Measurements from ENCODE around the gene ETV5.

The ETV5 gene

DNA sequence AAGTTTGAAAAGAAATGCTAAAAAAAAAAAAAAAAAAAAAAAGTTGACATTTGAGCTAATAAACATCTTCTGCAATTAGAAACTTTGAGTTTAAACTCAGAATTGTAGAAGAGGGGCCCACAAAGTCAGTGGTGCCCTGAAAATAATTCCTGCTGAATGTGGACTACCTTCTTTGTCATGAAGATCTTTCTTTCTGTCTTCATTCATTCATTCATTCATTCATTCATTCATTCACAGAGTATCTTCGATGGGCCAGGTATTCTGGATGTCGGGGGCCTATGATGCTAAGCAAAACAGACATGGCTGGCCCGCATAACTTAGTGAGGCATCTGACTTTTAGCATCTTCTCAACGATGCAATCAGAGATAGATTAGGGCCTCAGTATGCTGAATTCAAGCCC, 24.6 kb downstream of the ETV5 start:
- Histone ChIP-seq H2AFZ (ENCODE audit: low read depth, low read length) (no peak overlapping the region), H2AK5ac (ENCODE audit: low read length, severe bottlenecking) (no peak overlapping the region), H3K4me3 (ENCODE audit: insufficient read depth in 1 of 2, low read depth in 1 of 2, low read length in 2 of 2) (no peak overlapping the region), H3K27me3 (ENCODE audit: control insufficient read depth in 1 of 2, insufficient read depth in 1 of 2, low read length in 2 of 2) (no peaks in the 10 kb centered on the region), H3K79me1 (replicated peaks; ENCODE audit: low read length, poor library complexity, severe bottlenecking) (peaks cover 43% of the 10 kb centered on the region), H3K9ac (ENCODE audit: low read length) (no peak overlapping the region), H3K36me3 (ENCODE audit: control insufficient read depth in 1 of 2, insufficient read depth in 2 of 2, low read depth in 1 of 2, low read length in 2 of 2) (peaks cover 14 to 87% of the 10 kb centered on the region in 2 experiments), H3K4me2 (ENCODE audit: low read length, poor library complexity, severe bottlenecking) (no peak overlapping the region), H3K14ac (ENCODE audit: low read length in 2 of 2) (no peak overlapping the region), H2BK15ac (ENCODE audit: low read depth, poor library complexity, severe bottlenecking) (no peak overlapping the region), H3K23ac (ENCODE audit: low read length in 2 of 2) (no peak overlapping the region), H3K9me3 (ENCODE audit: control insufficient read depth, low read length) (no peaks in the 10 kb centered on the region), H3K4me1 (ENCODE audit: control insufficient read depth, insufficient read depth, low read depth, low read length) (no peaks in the 10 kb centered on the region), H4K8ac (ENCODE audit: low read length) (no peak overlapping the region), H3K18ac (ENCODE audit: low read depth in 1 of 2, low read length in 2 of 2) (no peak overlapping the region), H2BK5ac (ENCODE audit: low read depth, low read length, poor library complexity, severe bottlenecking) (no peak overlapping the region), H3K4ac (ENCODE audit: low read depth in 1 of 2, low read length in 2 of 2) (no peak overlapping the region), H2BK120ac (ENCODE audit: low read depth, low read length) (no peak overlapping the region), H4K91ac (ENCODE audit: low read length) (no peak overlapping the region), H2BK12ac (ENCODE audit: low read length in 2 of 2) (no peak overlapping the region), H3K27ac (ENCODE audit: low read length, poor library complexity, severe bottlenecking) (no peak overlapping the region)
- DNase-seq = no peak
- WGBS = 95% methylated on average over 3 of the region's 4 CpGs

DNA sequence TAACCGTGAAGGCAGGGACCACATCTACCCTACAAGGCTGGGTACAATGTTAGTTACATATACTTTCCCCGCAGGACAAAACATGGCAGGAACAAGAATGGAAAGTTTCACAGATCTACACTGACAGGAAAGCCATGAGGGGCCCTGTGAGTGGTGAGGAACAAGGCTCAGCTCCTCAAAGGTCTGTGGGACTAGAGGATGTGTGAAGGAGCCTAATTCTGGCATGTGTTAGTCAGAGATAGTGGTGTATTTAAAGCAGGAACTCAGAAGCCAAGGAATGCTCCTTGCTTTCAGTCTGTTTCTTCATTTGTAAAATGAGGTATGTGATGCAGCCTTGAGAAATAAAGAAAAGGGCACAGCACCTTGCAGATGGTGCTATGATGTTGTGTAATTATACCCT, 25.1 kb downstream of the ETV5 start:
- Histone ChIP-seq H3K23ac (ENCODE audit: low read length in 2 of 2) (no peak overlapping the region), H3K4me1 (ENCODE audit: control insufficient read depth, insufficient read depth, low read depth, low read length) (no peaks in the 10 kb centered on the region), H3K36me3 (ENCODE audit: control insufficient read depth in 1 of 2, insufficient read depth in 2 of 2, low read depth in 1 of 2, low read length in 2 of 2) (peaks cover 16 to 88% of the 10 kb centered on the region in 2 experiments), H2BK15ac (ENCODE audit: low read depth, poor library complexity, severe bottlenecking) (no peak overlapping the region), H3K4me3 (ENCODE audit: insufficient read depth in 1 of 2, low read depth in 1 of 2, low read length in 2 of 2) (no peak overlapping the region), H4K91ac (ENCODE audit: low read length) (no peak overlapping the region), H3K9me3 (ENCODE audit: control insufficient read depth, low read length) (no peaks in the 10 kb centered on the region), H3K79me1 (replicated peaks; ENCODE audit: low read length, poor library complexity, severe bottlenecking) (peaks cover 45% of the 10 kb centered on the region), H3K4ac (ENCODE audit: low read depth in 1 of 2, low read length in 2 of 2) (no peak overlapping the region), H2BK12ac (ENCODE audit: low read length in 2 of 2) (no peak overlapping the region), H2BK5ac (ENCODE audit: low read depth, low read length, poor library complexity, severe bottlenecking) (no peak overlapping the region), H3K14ac (ENCODE audit: low read length in 2 of 2) (no peak overlapping the region), H3K27me3 (ENCODE audit: control insufficient read depth in 1 of 2, insufficient read depth in 1 of 2, low read length in 2 of 2) (no peaks in the 10 kb centered on the region), H4K8ac (ENCODE audit: low read length) (no peak overlapping the region), H2AK5ac (ENCODE audit: low read length, severe bottlenecking) (no peak overlapping the region), H3K27ac (ENCODE audit: low read length, poor library complexity, severe bottlenecking) (no peak overlapping the region), H3K18ac (ENCODE audit: low read depth in 1 of 2, low read length in 2 of 2) (no peak overlapping the region), H2AFZ (ENCODE audit: low read depth, low read length) (no peak overlapping the region), H3K4me2 (ENCODE audit: low read length, poor library complexity, severe bottlenecking) (no peak overlapping the region), H2BK120ac (ENCODE audit: low read depth, low read length) (no peak overlapping the region), H3K9ac (ENCODE audit: low read length) (no peak overlapping the region)
- DNase-seq = no peak
- 72% methylated on average over 2 of the region's 2 CpGs for WGBS

DNA sequence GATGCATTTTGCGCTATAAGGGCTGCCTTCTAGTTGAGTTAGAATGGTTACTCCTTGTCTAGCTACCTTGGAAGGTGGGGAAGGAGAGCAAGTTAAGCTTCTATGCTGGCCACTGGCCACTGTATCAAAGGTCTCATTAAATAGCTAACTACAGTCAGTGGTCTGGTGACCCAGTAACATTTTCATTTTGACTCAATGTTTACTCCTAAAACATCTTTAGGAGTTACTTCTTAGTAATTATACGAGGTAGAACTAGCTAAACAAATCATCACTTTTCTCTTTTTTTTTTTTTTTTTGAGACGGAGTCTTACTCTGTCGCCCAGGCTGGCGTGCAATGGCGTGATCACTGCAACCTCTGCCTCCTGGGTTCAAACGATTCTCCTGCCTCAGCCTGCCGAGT, 26.7 kb downstream of the ETV5 start:
- H3K4ac ChIP-seq (ENCODE audit: low read depth in 1 of 2, low read length in 2 of 2) = no peak overlapping the region
- H3K79me1 ChIP-seq (replicated peaks; ENCODE audit: low read length, poor library complexity, severe bottlenecking) = peaks cover 49% of the 10 kb centered on the region
- no peak overlapping the region for H2AFZ ChIP-seq (ENCODE audit: low read depth, low read length)
- no peak overlapping the region for H3K27ac ChIP-seq (ENCODE audit: low read length, poor library complexity, severe bottlenecking)
- no peak overlapping the region for H2BK120ac ChIP-seq (ENCODE audit: low read depth, low read length)
- no peak overlapping the region for H2BK12ac ChIP-seq (ENCODE audit: low read length in 2 of 2)
- no peak overlapping the region for H3K23ac ChIP-seq (ENCODE audit: low read length in 2 of 2)
- H3K36me3 ChIP-seq (ENCODE audit: control insufficient read depth in 1 of 2, insufficient read depth in 2 of 2, low read depth in 1 of 2, low read length in 2 of 2) = peaks cover 17 to 89% of the 10 kb centered on the region in 2 experiments
- H4K8ac ChIP-seq (ENCODE audit: low read length) = no peak overlapping the region
- H2BK15ac ChIP-seq (ENCODE audit: low read depth, poor library complexity, severe bottlenecking) = no peak overlapping the region
- no peak overlapping the region for H3K14ac ChIP-seq (ENCODE audit: low read length in 2 of 2)
- H3K4me1 ChIP-seq (ENCODE audit: control insufficient read depth, insufficient read depth, low read depth, low read length) = no peaks in the 10 kb centered on the region
- no peak for DNase-seq
- WGBS = 98% methylated on average over 7 of the region's 8 CpGs
- H3K4me3 ChIP-seq (ENCODE audit: insufficient read depth in 1 of 2, low read depth in 1 of 2, low read length in 2 of 2) = no peak overlapping the region
- no peak overlapping the region for H2BK5ac ChIP-seq (ENCODE audit: low read depth, low read length, poor library complexity, severe bottlenecking)
- H4K91ac ChIP-seq (ENCODE audit: low read length) = no peak overlapping the region
- H2AK5ac ChIP-seq (ENCODE audit: low read length, severe bottlenecking) = no peak overlapping the region
- H3K18ac ChIP-seq (ENCODE audit: low read depth in 1 of 2, low read length in 2 of 2) = no peak overlapping the region
- H3K9ac ChIP-seq (ENCODE audit: low read length) = no peak overlapping the region
- H3K9me3 ChIP-seq (ENCODE audit: control insufficient read depth, low read length) = no peaks in the 10 kb centered on the region
- no peaks in the 10 kb centered on the region for H3K27me3 ChIP-seq (ENCODE audit: control insufficient read depth in 1 of 2, insufficient read depth in 1 of 2, low read length in 2 of 2)
- no peak overlapping the region for H3K4me2 ChIP-seq (ENCODE audit: low read length, poor library complexity, severe bottlenecking)

DNA sequence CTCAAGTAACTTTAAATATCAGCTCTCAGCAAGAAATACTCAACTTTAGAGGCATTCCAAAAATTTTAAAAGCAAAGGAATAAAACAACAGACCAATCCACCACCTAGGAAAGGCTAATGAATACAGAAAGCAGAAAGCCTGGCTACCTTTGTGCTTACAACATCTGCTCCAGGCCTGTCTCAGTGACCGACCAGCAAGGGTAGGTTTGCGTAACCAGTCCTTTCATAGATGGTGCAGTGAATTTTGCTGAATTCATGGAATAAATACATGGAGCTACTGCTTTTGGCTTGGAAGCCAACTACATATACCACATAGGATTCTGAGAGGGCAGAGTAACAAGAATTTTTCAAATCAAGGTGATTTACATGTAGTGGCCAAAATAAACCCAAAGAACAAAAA, 27.2 kb downstream of the ETV5 start:
- Histone ChIP-seq H3K4ac (ENCODE audit: low read depth in 1 of 2, low read length in 2 of 2) (no peak overlapping the region), H3K23ac (ENCODE audit: low read length in 2 of 2) (no peak overlapping the region), H3K79me1 (replicated peaks; ENCODE audit: low read length, poor library complexity, severe bottlenecking) (peaks cover 48% of the 10 kb centered on the region), H2AFZ (ENCODE audit: low read depth, low read length) (no peak overlapping the region), H2BK15ac (ENCODE audit: low read depth, poor library complexity, severe bottlenecking) (no peak overlapping the region), H2BK5ac (ENCODE audit: low read depth, low read length, poor library complexity, severe bottlenecking) (no peak overlapping the region), H3K4me3 (ENCODE audit: insufficient read depth in 1 of 2, low read depth in 1 of 2, low read length in 2 of 2) (no peak overlapping the region), H2AK5ac (ENCODE audit: low read length, severe bottlenecking) (no peak overlapping the region), H2BK12ac (ENCODE audit: low read length in 2 of 2) (no peak overlapping the region), H2BK120ac (ENCODE audit: low read depth, low read length) (no peak overlapping the region), H3K18ac (ENCODE audit: low read depth in 1 of 2, low read length in 2 of 2) (no peak overlapping the region), H3K9ac (ENCODE audit: low read length) (no peak overlapping the region), H4K8ac (ENCODE audit: low read length) (no peak overlapping the region), H3K4me1 (ENCODE audit: control insufficient read depth, insufficient read depth, low read depth, low read length) (no peaks in the 10 kb centered on the region), H3K36me3 (ENCODE audit: control insufficient read depth in 1 of 2, insufficient read depth in 2 of 2, low read depth in 1 of 2, low read length in 2 of 2) (peaks cover 17 to 89% of the 10 kb centered on the region in 2 experiments), H3K9me3 (ENCODE audit: control insufficient read depth, low read length) (no peaks in the 10 kb centered on the region), H3K14ac (ENCODE audit: low read length in 2 of 2) (no peak overlapping the region), H3K27ac (ENCODE audit: low read length, poor library complexity, severe bottlenecking) (no peak overlapping the region), H3K4me2 (ENCODE audit: low read length, poor library complexity, severe bottlenecking) (no peak overlapping the region), H3K27me3 (ENCODE audit: control insufficient read depth in 1 of 2, insufficient read depth in 1 of 2, low read length in 2 of 2) (no peaks in the 10 kb centered on the region), H4K91ac (ENCODE audit: low read length) (no peak overlapping the region)
- 100% methylated on average over 2 of the region's 2 CpGs for WGBS
- DNase-seq = no peak
